ENCODE data around the gene OSTM1.

GRCh38 chr6:108068182-108068581 lies 6.4 kb downstream of the OSTM1 start:
- TF ChIP-seq CTCF (conservative IDR thresholded peaks at IDR 0.05; ENCODE audit: low read depth, low read length) = no peak
- TF ChIP-seq EZH2 (IDR thresholded peaks at IDR 0.05; ENCODE audit: borderline replicate concordance, low read depth, low read length, poor library complexity, severe bottlenecking) = no peak

All from A673 (cell line).